Measurements from ENCODE around the gene ARMS2. TPM values are rescaled to one million over a fixed set of nuclear protein-coding genes. Genes with fewer than 3 reads are reported as not detected.

Gene ARMS2
- total and polyA plus RNA-seq, 7 donors, result 1.1 TPM; not detected in 6

GRCh38 chr10:122492006-122492405, 37.6 kb downstream of the ARMS2 start:
- H3K4me3 ChIP-seq, result no peak overlapping the region
- peaks cover 0 to 75% (median 73%) of the 10 kb centered on the region in 4 donors for H3K4me1 ChIP-seq
- TF ChIP-seq CTCF (IDR thresholded peaks at IDR 0.05), result no peak
- no peak for TF ChIP-seq EP300 (IDR thresholded peaks at IDR 0.05)
- no peak for TF ChIP-seq POLR2AphosphoS5 (IDR thresholded peaks at IDR 0.05)
- TF ChIP-seq POLR2A (IDR thresholded peaks at IDR 0.05), result no peak
- H3K9me3 ChIP-seq, result no peaks in the 10 kb centered on the region
- 86 to 87% methylated on average over 9 of the region's 9 CpGs for WGBS, 2 donors
- no peak for DNase-seq
- peak overlapping the region in 3 of 4 donors; percentile 65 to 87 (median 74) for H3K27ac ChIP-seq
- peaks cover 0 to 15% (median 0%) of the 10 kb centered on the region in 4 donors for H3K36me3 ChIP-seq
- no peaks in the 10 kb centered on the region for H3K27me3 ChIP-seq
- intact Hi-C loops (cut with DNase I), result no loop called here

- H3K36me3 ChIP-seq, result peaks cover 0 to 15% (median 0%) of the 10 kb centered on the region in 4 donors
- intact Hi-C loops (cut with DNase I), result no loop called here
- DNase-seq, result peak; percentile 84
- no peaks in the 10 kb centered on the region for H3K9me3 ChIP-seq
- no peak overlapping the region for H3K4me3 ChIP-seq
- peaks cover 0 to 66% (median 63%) of the 10 kb centered on the region in 4 donors for H3K4me1 ChIP-seq
- WGBS, 2 donors, result 68 to 71% methylated on average over 9 of the region's 9 CpGs
- no peak for TF ChIP-seq POLR2A (IDR thresholded peaks at IDR 0.05)
- TF ChIP-seq EP300 (IDR thresholded peaks at IDR 0.05), result peak in 1 of 4 donors; percentile 49
- peak; percentile 20 to 82 (median 33) for TF ChIP-seq POLR2AphosphoS5 (IDR thresholded peaks at IDR 0.05)
- peak overlapping the region; percentile 61 to 87 (median 70) for H3K27ac ChIP-seq
- no peaks in the 10 kb centered on the region for H3K27me3 ChIP-seq
Observed at GRCh38 chr10:122492999-122493481, 38.6 kb downstream of the ARMS2 start.

- WGBS, 2 donors, result 85 to 94% methylated on average over 4 of the region's 4 CpGs
- Histone ChIP-seq H3K9me3 (no peaks in the 10 kb centered on the region), H3K36me3 (peaks cover 0 to 15% (median 0%) of the 10 kb centered on the region in 4 donors), H3K27ac (peak overlapping the region; percentile 61 to 87 (median 70)), H3K4me1 (peaks cover 0 to 66% (median 64%) of the 10 kb centered on the region in 4 donors), H3K27me3 (no peaks in the 10 kb centered on the region), H3K4me3 (no peak overlapping the region)
- intact Hi-C loops (cut with DNase I), result no loop called here
- no peak for DNase-seq
- TF ChIP-seq EP300 (IDR thresholded peaks at IDR 0.05), result no peak
- no peak for TF ChIP-seq CTCF (IDR thresholded peaks at IDR 0.05)
- no peak for TF ChIP-seq POLR2AphosphoS5 (IDR thresholded peaks at IDR 0.05)
- TF ChIP-seq POLR2A (IDR thresholded peaks at IDR 0.05), result no peak
Observed at GRCh38 chr10:122493761-122494160, 39.3 kb downstream of the ARMS2 start.

- no peaks in the 10 kb centered on the region for H3K9me3 ChIP-seq
- intact Hi-C loops (cut with DNase I), result no loop called here
- peaks cover 0 to 71% (median 69%) of the 10 kb centered on the region in 4 donors for H3K4me1 ChIP-seq
- peak overlapping the region; percentile 65 to 87 (median 72) for H3K27ac ChIP-seq
- peaks cover 0 to 10% (median 0%) of the 10 kb centered on the region in 4 donors for H3K36me3 ChIP-seq
- TF ChIP-seq CTCF (IDR thresholded peaks at IDR 0.05) (no peak), EP300 (IDR thresholded peaks at IDR 0.05) (no peak), POLR2AphosphoS5 (IDR thresholded peaks at IDR 0.05) (no peak), POLR2A (IDR thresholded peaks at IDR 0.05) (no peak)
- WGBS, 2 donors, result 81 to 84% methylated on average over 20 of the region's 20 CpGs
- H3K27me3 ChIP-seq, result no peaks in the 10 kb centered on the region
- no peak overlapping the region for H3K4me3 ChIP-seq
- no peak for DNase-seq
Observed at GRCh38 chr10:122494173-122494820, 39.8 kb downstream of the ARMS2 start.

- Histone ChIP-seq H3K36me3 (peaks cover 0 to 5% (median 0%) of the 10 kb centered on the region in 4 donors), H3K27ac (peak overlapping the region; percentile 54 to 87 (median 72)), H3K4me3 (no peak overlapping the region), H3K4me1 (peaks cover 0 to 76% (median 74%) of the 10 kb centered on the region in 4 donors), H3K9me3 (no peaks in the 10 kb centered on the region), H3K27me3 (no peaks in the 10 kb centered on the region)
- DNase-seq, result no peak
- WGBS, 2 donors, result 87 to 95% methylated on average over 14 of the region's 14 CpGs
- intact Hi-C loops (cut with DNase I), result no loop called here
- TF ChIP-seq POLR2AphosphoS5 (IDR thresholded peaks at IDR 0.05) (peak in 1 of 4 donors; percentile 41), CTCF (IDR thresholded peaks at IDR 0.05) (no peak), POLR2A (IDR thresholded peaks at IDR 0.05) (no peak), EP300 (IDR thresholded peaks at IDR 0.05) (no peak)
Observed at GRCh38 chr10:122494833-122495232, 40.4 kb downstream of the ARMS2 start.
